GM23338 (cell line): ENCODE measurements around the gene RETSAT. TPM values are rescaled to one million over a fixed set of nuclear protein-coding genes. Genes with fewer than 3 reads are reported as not detected.

Source experiments
- CTCF ChIP-seq, 2 experiments: fragments of 200-600 bp in 1 of 2; sonication (generic) in 1 of 2; conservative IDR thresholded peaks; 2 replicates each; pipeline versions ENCODE4 v1.5.1 to v1.6.1; 2016 to 2017; ENCODE audit warnings: antibody characterized with exemption in 2 of 2, low read depth in 2 of 2, mild to moderate bottlenecking in 2 of 2, moderate library complexity in 1 of 2
- EZH2phosphoT487 ChIP-seq: fragments of 200-600 bp; sonication (generic); IDR thresholded peaks from one replicate; pipeline ENCODE4 v1.8.1; 2018; ENCODE audit warnings: antibody characterized with exemption; ENCODE audit not compliant: unreplicated experiment
- REST ChIP-seq: IDR thresholded peaks from one replicate; pipeline ENCODE4 v1.6.1; 2018; ENCODE audit warnings: antibody characterized with exemption; ENCODE audit not compliant: unreplicated experiment
- STAT1 ChIP-seq: IDR thresholded peaks from one replicate; pipeline ENCODE4 v1.6.1; 2016; ENCODE audit warnings: antibody characterized with exemption; ENCODE audit not compliant: unreplicated experiment
- ZNF462 ChIP-seq: fragments of 250-450 bp; sonication (Bioruptor Pico); IDR thresholded peaks from 2 replicates; pipeline ENCODE4 v1.5.0; 2020; ENCODE audit warnings: mild to moderate bottlenecking, moderate library complexity
- polyA plus RNA-seq: library from polyadenylated mRNA; unstranded; fragments of >200 nt; fragmentation: Nextera tagmentation; extraction: Ambion mirVana; gene quantifications from 2 replicates; pipeline ENCODE4 v1.2.1, GENCODE V29; 2016
- total RNA-seq: library from RNA; depleted of rRNA; stranded (reverse); fragments of >200 nt; shearing (Covaris generic); gene quantifications from 2 replicates; pipeline ENCODE4 v1.2.3, GENCODE V29; 2014

RETSAT gene
- total and polyA plus RNA-seq, 2 experiments from 2014 or later = 2.3 to 16.4 TPM

GRCh38 chr2:85357736-85358135, 3.4 kb upstream of the RETSAT start (continued):
- TF ChIP-seq ZNF462 (CRISPR knock-in tag) (no peak), EZH2phosphoT487 (no peak), STAT1 (no peak), REST (no peak), CTCF (conservative IDR thresholded peaks at IDR 0.05; ENCODE audit: low read depth in 2 of 2) (no peak)
